Stimulated activated CD4-positive, alpha-beta T cell treated with anti-CD3 and anti-CD28 coated beads, Interleukin-4, amount 100 ng/mL, for 24 hours (primary cell): ENCODE measurements around the gene PRSS1.
"Not testable (repeated sequence)": the region's sequence is repeated elsewhere in the genome, so short reads cannot be mapped to it uniquely, and the experiment has no call there.

Experiments used
- DNase-seq: peaks from one replicate; pipeline ENCODE4 v3.0.0-alpha.2; 2020

Gene PRSS1

DNA sequence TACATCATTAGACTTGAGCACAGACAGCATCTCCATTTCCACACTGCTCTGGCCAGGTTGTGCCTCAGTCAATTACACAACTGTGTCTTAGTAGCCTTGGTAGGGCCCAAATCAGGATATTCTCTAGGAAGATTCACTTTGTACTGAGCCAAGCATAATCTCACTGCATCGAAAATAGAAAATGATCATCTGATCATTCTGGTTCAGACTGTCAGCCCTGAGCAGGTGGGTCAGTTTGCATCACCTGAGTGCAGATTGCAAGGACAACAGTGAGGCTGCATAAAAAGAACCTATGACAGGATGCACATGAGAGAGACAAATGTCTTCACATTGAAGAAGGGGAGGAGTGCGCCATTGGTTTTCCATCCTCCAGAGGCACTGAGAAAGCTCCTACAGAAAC lies 862 bp upstream of the PRSS1 start:
- DNase-seq: not testable (repeated sequence)

GRCh38 chr7:142750321-142750938 lies 1.2 kb downstream of the PRSS1 start:
- no peak for DNase-seq

DNA sequence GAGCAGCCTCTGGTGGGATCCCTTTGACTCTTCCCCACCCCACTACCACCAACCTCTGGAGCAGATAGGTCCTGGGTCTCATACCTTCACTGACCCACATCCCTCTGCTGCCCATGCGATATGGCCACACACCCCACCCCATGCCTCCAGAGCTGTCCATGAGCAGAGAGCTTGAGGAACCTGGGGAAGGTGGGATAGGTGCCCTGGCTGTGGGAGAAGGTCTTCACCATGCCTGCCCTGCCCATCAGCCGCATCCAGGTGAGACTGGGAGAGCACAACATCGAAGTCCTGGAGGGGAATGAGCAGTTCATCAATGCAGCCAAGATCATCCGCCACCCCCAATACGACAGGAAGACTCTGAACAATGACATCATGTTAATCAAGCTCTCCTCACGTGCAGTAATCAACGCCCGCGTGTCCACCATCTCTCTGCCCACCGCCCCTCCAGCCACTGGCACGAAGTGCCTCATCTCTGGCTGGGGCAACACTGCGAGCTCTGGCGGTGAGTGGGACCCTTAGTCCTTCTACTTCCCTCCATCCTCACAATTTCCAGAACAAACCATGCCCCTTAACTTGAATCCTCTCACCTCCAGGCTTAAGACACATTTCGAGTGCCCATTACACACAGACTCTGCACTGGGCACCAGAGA lies 2.4 kb downstream of the PRSS1 start:
- DNase-seq: not testable (repeated sequence)

GRCh38 chr7:142752376-142753225 lies 3.3 kb downstream of the PRSS1 start:
- DNase-seq: no peak

- no peak for DNase-seq
These were observed 4.1 kb downstream of the PRSS1 start for GRCh38 chr7:142753366-142753765.

GRCh38 chr7:142753925-142754491 lies 4.7 kb downstream of the PRSS1 start:
- DNase-seq: not testable (repeated sequence)

GRCh38 chr7:142754681-142755575 lies 5.7 kb downstream of the PRSS1 start:
- no peak for DNase-seq

DNA sequence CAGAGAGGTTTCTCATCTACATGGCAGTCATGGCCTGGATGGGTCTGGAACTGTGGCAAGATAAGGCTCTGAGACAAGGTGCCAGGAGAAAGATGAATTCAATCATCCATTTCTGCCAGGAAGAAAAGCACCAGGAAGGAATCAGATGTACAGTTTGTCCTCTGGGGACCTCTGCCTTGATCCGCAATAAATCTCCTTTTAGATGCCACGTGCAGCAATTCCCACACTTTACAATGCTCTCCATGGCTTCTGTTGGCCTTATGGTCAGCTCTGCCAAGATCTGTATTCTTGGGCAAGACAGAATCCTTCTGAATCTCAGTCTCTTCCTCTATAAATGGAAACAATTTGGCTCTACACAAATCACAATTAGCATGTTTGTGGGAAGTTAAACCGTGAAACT lies 9.0 kb downstream of the PRSS1 start:
- not testable (repeated sequence) for DNase-seq

- DNase-seq: no peak
These were observed 10.2 kb downstream of the PRSS1 start for GRCh38 chr7:142759433-142759832.

DNA sequence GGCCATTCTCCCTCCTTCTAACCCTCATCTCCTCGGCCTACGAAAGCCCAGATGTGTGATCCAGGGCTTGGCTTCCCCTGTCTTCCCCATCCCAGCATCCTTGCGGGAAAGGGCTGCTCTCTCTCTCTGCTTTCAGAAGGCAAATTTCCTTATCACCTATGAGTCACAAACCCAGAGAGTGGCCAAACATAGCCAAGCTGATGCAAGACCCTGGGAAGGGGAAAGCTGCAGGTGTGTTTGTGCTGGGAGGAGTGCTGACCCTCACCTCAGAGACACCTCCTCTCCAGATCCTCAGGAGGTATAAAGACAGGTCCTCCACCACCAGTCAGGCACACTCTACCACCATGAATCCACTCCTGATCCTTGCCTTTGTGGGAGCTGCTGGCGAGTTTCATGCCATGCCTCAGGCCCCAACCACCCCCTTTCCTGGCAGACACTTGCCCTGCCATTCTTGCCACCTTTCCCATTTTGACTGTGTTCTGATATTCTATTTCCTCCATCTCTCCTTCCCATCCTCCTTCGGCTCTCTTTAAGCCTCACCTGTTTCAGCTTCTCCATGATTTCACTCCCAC lies 10.9 kb downstream of the PRSS1 start:
- DNase-seq: no peak

GRCh38 chr7:142761606-142762005 lies 12.3 kb downstream of the PRSS1 start:
- not testable (repeated sequence) for DNase-seq

- DNase-seq: no peak
These were observed 12.8 kb downstream of the PRSS1 start for GRCh38 chr7:142762104-142762503.

- no peak for DNase-seq
These were observed 18.2 kb downstream of the PRSS1 start for GRCh38 chr7:142767451-142767850.

DNA sequence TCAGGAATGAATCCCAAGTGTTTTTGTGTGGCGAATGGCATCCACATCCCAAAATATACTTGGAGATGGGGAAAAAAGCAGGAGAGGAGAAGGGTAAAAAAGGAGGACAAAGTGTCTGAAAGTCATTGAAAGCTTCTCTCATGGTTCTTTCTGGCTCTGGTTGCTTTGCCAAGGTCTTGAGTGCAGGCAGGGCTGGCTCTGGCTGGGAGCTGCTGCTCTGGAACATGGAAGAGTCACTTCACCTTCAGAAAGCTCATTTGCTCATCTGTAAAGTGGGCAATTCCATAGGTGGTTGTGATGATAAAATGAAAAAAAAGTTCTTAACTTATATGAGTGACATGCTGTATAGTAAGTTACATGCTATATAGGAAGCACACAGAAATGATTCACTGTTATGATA lies 18.6 kb downstream of the PRSS1 start:
- DNase-seq: no peak

DNA sequence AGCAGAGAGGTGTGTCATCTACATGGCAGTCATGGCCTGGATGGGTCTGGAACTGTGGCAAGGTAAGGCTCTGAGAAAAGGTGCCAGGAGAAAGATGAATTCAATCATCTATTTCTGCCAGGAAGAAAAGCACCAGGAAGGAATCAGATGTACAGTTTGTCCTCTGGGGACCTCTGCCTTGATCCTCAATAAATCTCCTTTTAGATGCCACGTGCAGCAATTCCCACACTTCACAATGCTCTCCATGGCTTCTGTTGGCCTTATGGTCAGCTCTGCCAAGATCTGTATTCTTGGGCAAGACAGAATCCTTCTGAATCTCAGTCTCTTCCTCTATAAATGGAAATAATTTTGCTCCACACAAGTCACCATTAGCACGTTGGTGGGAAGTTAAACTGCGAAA lies 19.6 kb downstream of the PRSS1 start:
- not testable (repeated sequence) for DNase-seq

- no peak for DNase-seq
These were observed 21.5 kb downstream of the PRSS1 start, which contains the start of gene PRSS2 for GRCh38 chr7:142770661-142771352. Gene PRSS2 (plus strand): TSS chr7:142770970. CDS start chr7:142770983, 13 bp downstream.

- DNase-seq: no peak
These were observed 22.1 kb downstream of the PRSS1 start for GRCh38 chr7:142771353-142771723.

DNA sequence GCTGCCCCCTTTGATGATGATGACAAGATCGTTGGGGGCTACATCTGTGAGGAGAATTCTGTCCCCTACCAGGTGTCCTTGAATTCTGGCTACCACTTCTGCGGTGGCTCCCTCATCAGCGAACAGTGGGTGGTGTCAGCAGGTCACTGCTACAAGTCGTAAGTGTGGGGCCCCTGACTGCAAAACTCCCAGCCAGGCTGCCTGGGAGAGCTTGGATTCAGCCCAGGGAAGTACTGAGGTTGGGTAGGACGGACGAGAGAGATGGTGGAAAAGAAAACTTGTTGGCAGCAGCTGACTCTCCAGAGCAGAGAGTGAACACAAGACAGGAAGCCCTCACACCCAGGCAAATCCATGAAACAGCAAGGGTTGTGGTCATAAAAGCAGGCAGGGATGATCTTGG lies 22.8 kb downstream of the PRSS1 start:
- DNase-seq: no peak

GRCh38 chr7:142772673-142773072 lies 23.4 kb downstream of the PRSS1 start:
- no peak for DNase-seq

DNA sequence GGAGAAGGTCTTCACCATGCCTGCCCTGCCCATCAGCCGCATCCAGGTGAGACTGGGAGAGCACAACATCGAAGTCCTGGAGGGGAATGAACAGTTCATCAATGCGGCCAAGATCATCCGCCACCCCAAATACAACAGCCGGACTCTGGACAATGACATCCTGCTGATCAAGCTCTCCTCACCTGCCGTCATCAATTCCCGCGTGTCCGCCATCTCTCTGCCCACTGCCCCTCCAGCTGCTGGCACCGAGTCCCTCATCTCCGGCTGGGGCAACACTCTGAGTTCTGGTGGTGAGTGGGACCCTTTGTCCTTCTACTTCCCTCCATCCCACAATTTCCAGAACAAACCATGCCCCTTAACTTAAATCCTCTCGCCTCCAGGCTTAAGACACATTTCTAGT lies 24.0 kb downstream of the PRSS1 start:
- DNase-seq: no peak
